HG03342 (cell line): ENCODE measurements around the gene BMI1.

Source experiments
- ATAC-seq: cut with Tn5 transposase; IDR thresholded peaks from one replicate; pipeline ENCODE4 v1.9.1; 2021; ENCODE audit warnings: mild to moderate bottlenecking, moderate library complexity; ENCODE audit not compliant: unreplicated experiment

The BMI1 gene

GRCh38 chr10:22366435-22366703 is 45.5 kb downstream of the BMI1 start:
- ATAC-seq, result no peak

- no peak for ATAC-seq
These were observed 45.9 kb downstream of the BMI1 start for GRCh38 chr10:22366771-22367170.

GRCh38 chr10:22367471-22367870 is 46.6 kb downstream of the BMI1 start:
- ATAC-seq, result no peak

DNA sequence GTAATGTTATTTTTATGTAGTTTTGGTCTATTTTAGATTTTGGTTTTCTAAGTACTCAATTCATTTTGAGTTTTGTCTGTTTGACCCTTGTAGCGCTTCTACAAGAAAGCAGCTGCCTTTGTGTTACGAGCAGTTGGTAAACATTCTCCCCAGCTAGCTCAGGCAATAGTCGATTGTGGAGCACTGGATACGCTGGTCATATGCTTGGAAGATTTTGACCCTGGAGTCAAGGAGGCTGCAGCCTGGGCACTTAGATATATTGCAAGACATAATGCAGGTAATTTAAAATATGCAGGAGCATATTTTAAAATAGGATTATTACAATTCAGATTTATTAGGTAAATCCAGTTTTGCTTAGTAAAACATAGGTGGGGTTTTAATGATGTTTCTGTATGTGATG is 47.5 kb downstream of the BMI1 start:
- ATAC-seq, result no peak

GRCh38 chr10:22368981-22369380 is 48.1 kb downstream of the BMI1 start:
- no peak for ATAC-seq

GRCh38 chr10:22369434-22370072 is 48.7 kb downstream of the BMI1 start:
- peak; percentile 67 for ATAC-seq

GRCh38 chr10:22370320-22370719 is 49.4 kb downstream of the BMI1 start:
- no peak for ATAC-seq

- ATAC-seq, result no peak
These were observed 51.4 kb downstream of the BMI1 start for GRCh38 chr10:22372298-22372697.

DNA sequence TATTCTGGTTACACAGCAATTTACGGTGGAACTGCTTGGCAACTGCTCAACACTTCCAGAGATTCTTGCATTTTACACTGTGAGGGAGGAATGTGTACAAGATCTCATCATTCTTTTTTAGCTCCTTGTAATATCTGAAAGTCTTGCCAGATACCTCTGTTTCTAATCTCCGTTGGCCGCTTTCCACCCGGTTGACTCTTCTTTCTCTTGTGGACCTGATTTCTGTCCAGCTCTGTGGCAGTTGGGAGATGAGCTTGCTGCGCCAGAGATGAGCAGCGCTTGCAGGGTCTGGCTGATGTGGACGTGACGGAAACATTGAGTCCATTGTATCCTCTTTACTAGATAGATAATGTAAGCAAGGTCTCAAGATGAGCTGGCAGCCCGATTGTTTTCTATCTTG is 52.0 kb downstream of the BMI1 start:
- no peak for ATAC-seq

DNA sequence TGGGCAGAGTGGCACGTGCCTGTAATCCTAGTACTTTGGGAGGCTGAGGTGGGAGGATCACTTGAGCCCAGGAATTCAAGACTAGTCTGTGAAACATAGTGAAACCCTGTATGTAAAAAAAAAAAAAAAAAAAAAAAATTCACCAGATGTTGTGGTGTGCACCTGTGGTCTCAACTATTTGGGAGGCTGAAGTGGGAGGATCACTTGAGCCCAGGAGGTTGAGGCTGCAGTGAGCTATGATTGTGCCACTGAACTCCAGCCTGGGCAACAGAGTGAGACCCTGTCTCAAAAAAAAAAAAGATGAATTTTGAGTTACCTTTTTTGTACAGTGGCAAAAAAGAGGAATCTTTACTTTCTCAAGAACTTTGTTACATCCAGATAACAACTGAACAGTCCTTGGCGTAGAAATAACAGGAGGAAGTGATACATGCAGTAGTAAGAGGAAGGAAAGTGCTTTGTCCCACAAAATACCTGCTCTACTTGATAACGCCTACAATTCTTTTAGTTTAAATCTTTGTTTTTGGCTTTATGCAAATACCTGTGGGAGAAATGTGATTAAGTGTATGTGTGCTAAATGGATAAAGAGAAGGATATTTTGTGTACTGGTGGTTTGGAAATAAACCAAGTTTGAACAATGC is 53.7 kb downstream of the BMI1 start:
- no peak for ATAC-seq

- peak; percentile 68 for ATAC-seq
These were observed 58.2 kb downstream of the BMI1 start for GRCh38 chr10:22379059-22379458.
